ENCODE measurements around the gene HMGN4. TPM values are rescaled to one million over a fixed set of nuclear protein-coding genes. Genes with fewer than 3 reads are reported as not detected.

Gene HMGN4
- polyA plus RNA-seq, 1 experiment: 72.3 TPM

DNA sequence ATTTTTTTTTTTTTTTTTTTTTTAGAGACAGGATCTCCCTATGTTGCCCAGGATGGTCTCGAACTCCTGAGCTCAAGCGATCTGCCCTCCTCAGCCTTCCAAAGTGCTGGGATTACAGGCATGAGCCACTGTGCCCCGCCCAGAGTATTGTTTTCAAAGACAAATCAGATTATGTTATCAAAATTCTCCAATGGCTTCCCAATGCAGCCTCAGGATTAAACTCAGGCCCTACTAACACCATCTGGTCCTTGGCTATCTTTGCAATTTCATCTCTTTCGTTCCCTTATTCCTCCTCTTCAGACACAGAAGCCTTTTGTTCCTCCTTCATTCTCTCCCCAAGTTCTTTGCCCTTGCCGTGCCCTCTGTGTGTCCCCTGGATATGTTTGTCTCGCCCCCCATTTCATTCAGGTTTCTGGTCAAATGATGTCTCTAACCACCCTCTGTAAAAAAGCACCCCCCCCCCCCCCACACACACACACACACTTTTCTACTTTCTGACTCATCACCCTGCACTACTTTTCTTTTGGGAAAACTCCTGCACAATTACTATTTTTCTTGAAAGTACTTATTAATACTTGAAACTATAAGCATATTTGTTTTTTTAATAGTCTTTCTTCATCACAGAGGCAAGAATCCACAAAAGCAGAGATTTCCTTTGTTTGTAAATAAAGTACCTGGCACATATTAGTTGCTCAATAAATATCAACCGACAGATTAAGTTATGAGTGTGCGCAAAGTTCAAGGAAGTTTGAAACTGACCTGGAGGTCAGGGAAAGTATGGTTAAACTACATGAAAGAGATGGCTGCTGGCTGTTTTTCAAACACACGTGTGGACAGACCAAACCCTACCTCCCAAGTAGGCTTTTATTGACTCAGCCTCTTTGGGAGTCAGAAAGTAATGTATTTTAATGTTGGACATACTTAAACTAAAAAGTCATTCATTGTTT, 21.4 kb upstream of the HMGN4 start:
- no peak for DNase-seq (ENCODE audit: low read depth, low spot score)
- CTCF ChIA-PET: no interaction called here
- TF ChIP-seq, protein P1, sequence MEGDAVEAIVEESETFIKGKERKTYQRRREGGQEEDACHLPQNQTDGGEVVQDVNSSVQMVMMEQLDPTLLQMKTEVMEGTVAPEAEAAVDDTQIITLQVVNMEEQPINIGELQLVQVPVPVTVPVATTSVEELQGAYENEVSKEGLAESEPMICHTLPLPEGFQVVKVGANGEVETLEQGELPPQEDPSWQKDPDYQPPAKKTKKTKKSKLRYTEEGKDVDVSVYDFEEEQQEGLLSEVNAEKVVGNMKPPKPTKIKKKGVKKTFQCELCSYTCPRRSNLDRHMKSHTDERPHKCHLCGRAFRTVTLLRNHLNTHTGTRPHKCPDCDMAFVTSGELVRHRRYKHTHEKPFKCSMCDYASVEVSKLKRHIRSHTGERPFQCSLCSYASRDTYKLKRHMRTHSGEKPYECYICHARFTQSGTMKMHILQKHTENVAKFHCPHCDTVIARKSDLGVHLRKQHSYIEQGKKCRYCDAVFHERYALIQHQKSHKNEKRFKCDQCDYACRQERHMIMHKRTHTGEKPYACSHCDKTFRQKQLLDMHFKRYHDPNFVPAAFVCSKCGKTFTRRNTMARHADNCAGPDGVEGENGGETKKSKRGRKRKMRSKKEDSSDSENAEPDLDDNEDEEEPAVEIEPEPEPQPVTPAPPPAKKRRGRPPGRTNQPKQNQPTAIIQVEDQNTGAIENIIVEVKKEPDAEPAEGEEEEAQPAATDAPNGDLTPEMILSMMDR (IDR thresholded peaks at IDR 0.05; ENCODE audit: low read depth, low read length): no peak
- POLR2A ChIA-PET: no interaction called here
- no peaks in the 10 kb centered on the region for H3K9me3 ChIP-seq (ENCODE audit: control insufficient read depth, insufficient read depth, low read length)
- no peaks in the 10 kb centered on the region for H3K27me3 ChIP-seq (ENCODE audit: control insufficient read depth, insufficient read depth, low read length)
- H3K4me3 ChIP-seq (ENCODE audit: low read depth, low read length): no peak overlapping the region
- H3K27ac ChIP-seq (ENCODE audit: low read depth, low read length): no peak overlapping the region

DNA sequence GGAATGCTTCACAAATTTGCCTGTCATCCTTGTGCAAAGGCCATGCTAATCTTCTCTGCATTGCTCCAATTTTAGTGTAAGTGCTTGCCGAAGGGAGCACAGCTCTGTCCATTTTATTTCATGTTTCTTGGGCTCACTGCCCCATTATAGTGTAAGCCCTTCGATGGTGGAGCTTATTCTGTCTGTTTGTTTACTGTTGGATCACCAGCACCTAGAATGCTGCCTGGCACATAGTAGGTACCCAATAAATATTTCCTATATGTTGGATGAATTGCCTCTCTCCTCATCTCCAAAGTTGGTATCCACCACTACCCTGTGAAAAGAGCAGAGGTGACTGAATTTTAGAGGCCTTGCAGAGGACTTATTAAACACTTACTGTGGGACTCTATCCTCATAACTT, 18.8 kb upstream of the HMGN4 start:
- Histone ChIP-seq H3K9me3 (ENCODE audit: control insufficient read depth, insufficient read depth, low read length) (no peaks in the 10 kb centered on the region; the same call in 1 of the 2 replicates), H3K4me3 (ENCODE audit: low read depth, low read length) (no peak overlapping the region), H3K27me3 (ENCODE audit: control insufficient read depth, insufficient read depth, low read length) (no peaks in the 10 kb centered on the region), H3K27ac (ENCODE audit: low read depth, low read length) (no peak overlapping the region)
- TF ChIP-seq, protein P1 (IDR thresholded peaks at IDR 0.05; ENCODE audit: low read depth, low read length): no peak
- POLR2A ChIA-PET: no interaction called here
- CTCF ChIA-PET: interaction anchor here (2.7 kb wide), 1 partner anchor 178 kb away, joined by 8 read pairs; no protein-coding TSS in a partner anchor
- no peak for DNase-seq (ENCODE audit: low read depth, low spot score)

DNA sequence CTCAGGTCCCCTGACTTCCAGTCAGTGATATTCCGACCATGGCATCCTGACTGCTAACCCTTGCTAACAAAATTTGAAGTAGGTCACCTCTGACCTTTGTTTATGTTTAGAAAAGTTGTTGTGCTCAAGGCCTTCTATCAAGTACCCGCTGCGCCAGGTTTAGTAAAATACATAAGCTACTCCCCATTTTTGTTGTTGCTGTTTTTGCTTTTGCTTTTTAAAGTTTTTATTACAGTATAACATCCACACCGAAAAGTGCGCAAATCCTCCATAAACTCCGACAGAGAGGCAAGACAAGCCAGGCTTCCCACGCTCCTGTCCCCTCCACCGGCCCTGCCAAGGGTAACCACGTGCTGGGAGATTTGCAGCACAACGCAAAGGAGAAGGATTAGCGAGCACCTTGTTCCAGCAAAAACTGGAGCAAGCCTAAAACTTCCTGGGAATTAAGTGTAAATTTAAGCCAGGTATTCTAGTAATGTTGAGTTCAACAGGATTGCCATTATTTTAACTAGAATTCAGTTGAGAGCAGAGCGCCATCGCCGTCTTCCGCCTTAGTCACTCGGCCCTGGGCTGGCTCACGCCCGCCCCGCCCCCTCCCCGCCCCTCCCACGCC, 17.8 kb upstream of the HMGN4 start:
- POLR2A ChIA-PET: interaction anchor here (1.5 kb wide), 1 partner anchor 13 kb away, joined by 6 read pairs; no protein-coding TSS in a partner anchor
- TF ChIP-seq, protein P1 (IDR thresholded peaks at IDR 0.05; ENCODE audit: low read depth, low read length): no peak
- CTCF ChIA-PET: interaction anchor here (0.6 to 2.7 kb wide), 3 partner anchors 12 to 179 kb away, joined by 4 to 8 read pairs (median 7); no protein-coding TSS in a partner anchor

DNA sequence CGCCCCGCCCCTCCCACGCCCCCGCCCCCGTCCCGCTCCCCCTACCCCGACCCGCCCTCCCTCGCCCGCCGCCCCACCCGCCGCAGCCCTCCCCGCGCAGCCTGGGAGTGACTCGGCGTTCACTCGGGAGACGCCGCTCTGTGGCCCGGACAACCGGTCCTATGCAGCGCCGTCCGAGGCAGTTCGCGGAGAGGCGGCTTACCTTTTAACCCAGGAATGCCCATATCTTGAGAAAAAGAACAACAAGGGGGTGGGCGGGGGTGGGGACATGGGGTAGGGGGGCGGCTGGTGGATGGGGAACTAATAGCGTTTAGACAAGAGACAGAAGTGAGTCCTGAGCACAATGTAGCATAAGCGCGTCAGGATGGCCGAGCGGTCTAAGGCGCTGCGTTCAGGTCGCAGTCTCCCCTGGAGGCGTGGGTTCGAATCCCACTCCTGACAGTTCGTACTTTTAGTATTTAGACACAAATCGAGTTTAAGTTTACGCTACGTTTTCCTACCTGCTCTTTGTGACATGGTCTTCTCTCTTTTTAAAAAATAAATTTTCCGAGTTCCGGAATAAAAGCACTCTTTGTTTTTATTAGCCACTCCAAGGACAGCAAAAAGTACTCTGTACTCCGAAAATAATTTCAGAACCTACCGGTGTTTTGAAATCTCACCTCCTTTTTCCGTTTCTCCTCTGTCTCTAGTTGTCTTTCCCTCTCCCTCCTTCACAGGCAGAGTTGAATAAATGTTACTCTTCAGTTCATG, 17.1 kb upstream of the HMGN4 start:
- TF ChIP-seq, protein P1 (IDR thresholded peaks at IDR 0.05; ENCODE audit: low read depth, low read length): no peak
- Histone ChIP-seq H3K9me3 (ENCODE audit: control insufficient read depth, insufficient read depth, low read length) (no peaks in the 10 kb centered on the region; the same call in 1 of the 2 replicates), H3K4me3 (ENCODE audit: low read depth, low read length) (peak overlapping the region; percentile 59), H3K27ac (ENCODE audit: low read depth, low read length) (peak overlapping the region; percentile 69), H3K27me3 (ENCODE audit: control insufficient read depth, insufficient read depth, low read length) (no peaks in the 10 kb centered on the region)
- peak; percentile 66 for DNase-seq (ENCODE audit: low read depth, low spot score)
- CTCF ChIA-PET: interaction anchor here (1.5 to 2.7 kb wide), 2 partner anchors 12 to 180 kb away, joined by 7 to 8 read pairs; no protein-coding TSS in a partner anchor
- POLR2A ChIA-PET: interaction anchor here (0.8 to 1.5 kb wide), 2 partner anchors 12 to 16 kb away, joined by 4 to 6 read pairs; no protein-coding TSS in a partner anchor

More for the DNA sequence above, 17.8 kb upstream of the HMGN4 start:
- Histone ChIP-seq H3K4me3 (ENCODE audit: low read depth, low read length) (peak overlapping the region; percentile 55), H3K27ac (ENCODE audit: low read depth, low read length) (peak overlapping the region; percentile 69), H3K9me3 (ENCODE audit: control insufficient read depth, insufficient read depth, low read length) (no peaks in the 10 kb centered on the region; the same call in 1 of the 2 replicates), H3K27me3 (ENCODE audit: control insufficient read depth, insufficient read depth, low read length) (no peaks in the 10 kb centered on the region)
- no peak for DNase-seq (ENCODE audit: low read depth, low spot score)

Measured in AG04450 (cell line).